Measurements from ENCODE around the gene SH2B2. TPM values are rescaled to one million over a fixed set of nuclear protein-coding genes. Genes with fewer than 3 reads are reported as not detected.

Gene SH2B2
- total RNA-seq (ENCODE audit: insufficient read depth, low replicate concordance), result 0.96 TPM

DNA sequence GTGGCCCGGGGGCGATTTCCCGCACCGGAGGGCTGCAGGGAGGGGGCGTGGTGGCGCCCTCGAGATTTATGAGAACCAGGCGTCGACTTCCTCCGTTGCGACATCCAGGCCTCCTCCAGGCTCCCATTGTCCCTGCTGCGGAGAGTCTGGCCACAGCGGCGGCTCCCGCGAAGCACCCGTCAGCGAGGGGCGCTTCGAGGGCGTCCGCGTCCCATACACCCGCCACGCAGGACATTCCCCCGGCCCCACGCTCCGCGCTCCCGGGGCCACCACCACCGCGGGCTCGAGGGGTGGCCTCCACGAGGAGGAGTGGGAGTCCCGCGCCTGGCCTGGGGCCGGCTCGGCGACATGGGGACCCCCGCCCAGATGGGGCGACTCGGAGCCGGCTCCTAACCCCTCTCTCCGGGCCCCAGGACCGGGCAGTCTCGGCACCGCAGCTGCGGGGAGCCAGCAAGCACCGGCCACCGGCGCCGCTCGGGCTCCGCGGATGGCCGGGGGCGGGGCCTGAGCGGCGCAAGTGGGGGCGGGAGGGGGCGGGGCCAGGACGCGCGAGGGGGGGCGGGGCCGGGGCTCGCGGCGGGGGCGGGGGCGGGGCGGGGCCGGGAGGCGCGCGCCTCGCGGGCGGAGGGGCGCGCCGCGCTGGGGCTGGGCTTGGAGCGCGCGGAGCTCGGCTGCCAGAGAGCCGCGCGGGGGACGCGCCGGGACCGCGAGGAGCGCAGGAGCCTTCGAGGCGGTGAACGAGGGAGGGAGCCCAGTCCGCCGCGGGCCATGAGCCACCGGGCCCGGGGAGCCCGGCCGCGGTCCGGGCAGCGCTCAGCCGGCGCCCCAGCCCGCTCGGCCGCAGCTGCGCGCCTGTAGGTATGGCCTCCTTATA is at the start of gene SH2B2:
Gene SH2B2 (plus strand): TSS at position 632 of the 874 bp plus-strand sequence. CDS start 13,683 bp downstream, outside the sequence.
- DNase-seq (ENCODE audit: low spot score), result peak; percentile 67

DNA sequence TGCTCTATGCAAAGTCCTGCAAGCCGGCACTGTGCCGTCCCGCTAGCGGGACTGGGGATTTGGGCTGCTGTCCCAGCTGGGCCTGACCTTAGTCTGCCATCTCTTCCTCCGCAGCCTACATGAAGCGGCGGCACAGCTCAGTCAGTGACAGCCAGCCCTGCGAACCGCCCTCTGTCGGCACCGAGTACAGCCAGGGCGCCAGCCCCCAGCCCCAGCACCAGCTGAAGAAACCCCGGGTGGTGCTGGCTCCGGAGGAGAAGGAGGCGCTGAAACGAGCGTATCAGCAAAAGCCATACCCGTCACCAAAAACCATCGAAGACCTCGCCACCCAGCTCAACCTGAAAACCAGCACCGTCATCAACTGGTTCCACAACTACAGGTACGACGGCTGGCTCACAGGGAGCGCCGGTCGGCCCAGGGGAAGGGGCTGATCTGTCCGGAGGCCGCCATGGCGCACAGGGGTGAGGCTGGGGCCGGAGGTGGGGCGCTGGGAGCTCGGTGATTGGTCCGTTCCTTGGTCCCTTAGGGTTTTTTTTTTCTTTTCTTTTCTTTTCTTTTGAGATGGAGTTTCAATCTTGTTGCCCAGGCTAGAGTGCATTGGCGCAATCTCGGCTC is 47.4 kb upstream of the SH2B2 start:
- no peak for DNase-seq (ENCODE audit: low spot score)

DNA sequence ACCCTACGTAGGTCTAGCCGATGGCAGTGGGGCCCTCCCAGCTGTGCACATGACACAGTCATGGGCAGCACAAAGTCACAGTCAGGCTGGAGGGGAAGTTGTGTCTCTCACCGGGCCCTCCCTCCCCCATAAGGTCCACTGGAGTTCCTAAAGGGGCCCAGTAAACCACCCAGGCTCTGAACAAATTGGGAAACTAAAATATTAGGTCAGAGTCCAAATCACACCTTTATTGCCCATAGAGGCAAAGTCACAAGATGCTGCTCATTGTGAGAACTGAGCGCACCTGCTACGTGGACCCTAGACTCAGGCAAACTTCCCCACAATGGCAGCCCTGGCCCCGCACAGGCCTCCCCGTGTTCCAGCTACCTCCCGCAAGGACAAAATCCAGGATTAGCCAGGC is 45.2 kb upstream of the SH2B2 start:
- DNase-seq (ENCODE audit: low spot score), result no peak

DNA sequence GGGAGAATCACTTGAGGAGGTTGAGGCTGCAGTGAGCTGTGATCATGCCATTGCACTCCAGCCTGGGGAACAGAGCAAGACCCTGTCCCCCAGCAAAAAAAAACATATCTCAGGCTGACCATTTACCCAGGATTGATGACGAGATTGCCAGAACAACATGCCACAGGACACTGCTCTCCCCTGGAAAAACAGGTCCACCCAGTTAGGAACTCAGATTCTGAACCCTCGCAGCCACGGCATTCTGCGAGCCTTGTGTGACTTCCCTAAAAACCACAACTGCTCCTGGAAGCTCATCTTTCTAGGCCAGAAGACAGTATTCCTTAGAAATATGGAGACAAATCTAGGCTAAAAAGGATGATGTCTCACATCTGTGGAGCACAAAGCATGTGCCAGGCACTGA is 42.1 kb upstream of the SH2B2 start:
- DNase-seq (ENCODE audit: low spot score), result no peak

DNA sequence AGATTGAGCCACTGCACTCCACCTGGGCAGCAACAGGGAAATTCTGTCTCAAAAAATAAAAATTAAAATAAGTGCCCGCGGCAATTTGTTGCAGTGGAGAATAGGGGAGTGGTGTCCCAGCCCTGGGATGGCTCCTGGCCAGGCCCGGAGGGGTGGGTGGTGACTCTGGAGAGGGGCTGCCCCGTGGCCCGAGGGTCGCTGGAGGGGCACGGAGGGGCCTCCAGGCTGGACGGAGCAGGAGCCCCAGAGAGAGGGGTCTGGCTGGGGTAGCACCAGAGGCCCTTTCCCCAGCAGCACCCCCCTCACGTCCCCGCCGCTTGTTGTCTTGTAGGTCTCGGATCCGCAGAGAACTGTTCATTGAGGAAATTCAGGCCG is 38.6 kb upstream of the SH2B2 start:
- no peak for DNase-seq (ENCODE audit: low spot score)

DNA sequence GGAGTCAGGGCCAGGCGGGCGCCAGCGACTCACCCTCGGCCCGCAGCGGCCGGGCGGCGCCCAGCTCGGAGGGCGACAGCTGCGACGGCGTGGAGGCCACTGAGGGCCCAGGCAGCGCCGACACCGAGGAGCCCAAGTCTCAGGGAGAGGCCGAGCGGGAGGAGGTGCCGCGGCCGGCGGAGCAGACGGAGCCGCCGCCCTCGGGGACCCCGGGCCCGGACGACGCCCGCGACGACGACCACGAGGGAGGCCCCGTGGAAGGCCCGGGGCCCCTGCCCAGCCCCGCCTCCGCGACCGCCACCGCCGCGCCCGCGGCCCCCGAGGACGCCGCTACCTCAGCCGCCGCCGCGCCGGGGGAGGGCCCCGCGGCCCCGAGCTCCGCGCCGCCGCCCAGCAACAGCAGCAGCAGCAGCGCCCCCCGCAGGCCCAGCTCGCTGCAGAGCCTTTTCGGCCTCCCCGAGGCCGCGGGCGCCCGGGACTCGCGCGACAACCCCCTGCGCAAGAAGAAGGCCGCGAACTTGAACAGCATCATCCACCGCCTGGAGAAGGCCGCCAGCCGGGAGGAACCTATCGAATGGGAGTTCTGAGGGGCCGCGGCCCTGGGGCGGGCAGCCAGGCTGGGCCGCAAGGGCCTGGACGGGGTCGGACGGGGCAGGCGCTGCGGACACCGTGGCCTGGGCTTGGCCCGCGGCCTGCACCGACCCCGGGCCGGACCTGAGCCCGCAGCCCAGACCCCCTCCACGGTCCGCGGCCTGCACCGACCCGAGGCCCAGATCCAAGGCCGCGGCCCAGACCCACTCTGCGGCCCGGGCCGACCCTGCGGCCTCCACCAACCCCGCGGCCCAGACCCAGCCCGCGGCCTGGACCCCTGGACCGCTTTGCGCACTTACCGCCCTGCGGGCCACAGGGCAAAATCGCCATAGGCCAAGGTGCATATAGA is 37.9 kb upstream of the SH2B2 start:
- DNase-seq (ENCODE audit: low spot score), result no peak

DNA sequence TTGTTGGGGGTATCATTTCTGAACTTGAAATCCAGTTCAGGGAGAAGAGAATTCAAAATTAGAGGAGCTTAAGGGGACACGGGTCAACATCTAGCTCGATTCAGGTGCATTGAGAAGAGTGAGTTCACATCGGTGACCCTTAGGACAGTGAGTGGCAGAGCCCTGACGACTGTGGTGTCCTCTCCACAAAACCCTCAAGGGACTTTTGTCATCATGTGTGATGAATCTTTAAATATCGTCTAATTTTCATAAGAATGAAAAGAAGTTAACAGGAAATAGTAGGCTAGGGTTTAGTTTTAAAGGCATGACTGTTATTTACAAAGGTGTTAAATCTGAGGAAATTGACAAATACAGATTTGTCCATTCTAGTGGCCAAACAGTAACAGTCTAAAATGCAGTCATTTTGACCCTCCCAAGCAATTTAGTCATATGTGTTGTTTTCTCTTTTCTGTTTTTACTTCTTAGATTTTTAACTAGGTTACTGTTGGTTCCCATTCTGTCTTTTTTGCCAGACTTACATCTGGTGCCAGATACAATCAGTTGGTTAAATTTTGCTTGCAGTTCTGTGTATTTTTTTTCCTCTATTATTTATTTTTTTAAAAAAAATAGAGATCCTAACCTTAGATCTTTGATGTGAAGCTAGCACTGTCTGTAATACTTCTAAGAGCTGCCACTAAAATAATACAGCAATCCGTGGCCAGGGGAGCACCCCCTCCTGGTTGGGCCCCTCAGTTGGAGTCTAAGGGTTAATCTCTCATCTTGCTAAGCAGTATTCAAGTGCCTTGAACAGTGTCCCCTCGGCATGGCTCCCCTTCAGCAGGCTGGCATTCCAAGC is 34.9 kb upstream of the SH2B2 start:
- no peak for DNase-seq (ENCODE audit: low spot score)

DNA sequence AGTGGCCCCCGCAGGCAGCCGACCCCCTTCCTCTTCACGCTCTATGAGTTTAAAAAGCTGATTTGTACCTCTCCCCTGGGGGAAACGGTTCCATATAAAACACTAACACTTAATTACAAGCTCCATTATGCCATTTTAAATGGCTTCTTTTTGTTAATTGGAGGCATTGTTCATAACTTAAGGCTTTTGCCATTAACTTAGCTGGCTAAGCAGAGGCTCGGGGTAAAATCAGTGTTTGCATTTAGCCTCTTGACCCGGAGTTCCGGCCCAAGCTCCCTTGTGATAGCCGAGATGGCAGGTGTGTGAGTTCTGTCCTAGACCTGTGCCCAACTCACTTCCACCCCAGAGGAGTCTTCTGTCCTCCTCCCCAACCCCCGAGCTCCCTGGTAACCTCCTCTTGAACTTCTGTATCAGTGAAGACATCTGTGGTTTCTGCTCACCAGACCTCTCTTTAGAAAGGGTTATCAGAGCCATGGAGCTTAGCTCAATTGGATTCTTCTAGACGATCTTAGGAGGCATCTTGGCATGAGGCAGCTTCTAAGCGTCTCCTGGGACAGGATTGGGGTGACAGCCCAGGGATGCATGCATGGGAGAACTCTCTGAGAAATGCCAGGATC is 34.2 kb upstream of the SH2B2 start:
- no peak for DNase-seq (ENCODE audit: low spot score)

DNA sequence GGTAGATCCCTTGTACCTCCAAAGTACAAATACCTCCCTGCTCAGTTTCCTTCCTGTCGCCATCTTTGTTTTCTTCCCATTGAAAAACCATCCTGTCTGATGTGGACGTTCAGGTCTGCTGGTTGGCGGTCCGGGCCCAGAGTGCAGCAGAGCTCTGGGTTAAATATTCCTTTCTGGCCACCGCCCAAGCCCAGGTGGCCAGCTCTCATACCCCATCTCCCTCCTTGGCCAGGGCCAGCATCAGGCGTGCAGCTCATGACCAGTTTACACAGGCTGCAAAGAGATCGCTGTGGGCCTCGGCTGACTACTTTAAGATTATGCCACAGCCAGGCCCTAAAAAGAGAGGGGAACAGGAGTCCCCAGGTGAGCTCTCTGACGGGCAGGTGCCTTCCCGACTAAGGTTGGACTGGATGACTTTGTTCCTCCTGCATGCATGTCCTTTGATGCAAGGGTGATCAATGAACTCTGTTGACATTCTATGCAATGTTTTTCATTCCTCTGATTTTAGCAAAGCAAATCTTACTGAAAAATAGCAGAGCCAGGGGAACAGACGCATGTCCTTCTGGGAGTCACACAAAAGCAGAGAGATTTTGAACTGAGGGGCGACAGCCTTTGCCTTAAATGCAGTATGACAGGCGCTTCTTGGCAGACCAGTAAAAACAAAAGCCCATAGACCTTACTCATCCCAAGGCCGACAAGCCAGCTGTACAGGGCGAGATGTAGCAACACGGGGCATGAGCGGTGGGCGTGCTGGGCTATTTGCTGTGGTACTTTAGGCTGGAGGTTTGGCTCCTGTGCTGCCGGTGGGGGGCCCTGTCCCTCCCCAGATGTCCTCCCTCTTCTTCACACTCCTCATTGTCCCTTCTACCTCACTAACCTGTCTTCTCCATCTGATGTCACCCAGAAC is 33.3 kb upstream of the SH2B2 start:
- DNase-seq (ENCODE audit: low spot score), result no peak

DNA sequence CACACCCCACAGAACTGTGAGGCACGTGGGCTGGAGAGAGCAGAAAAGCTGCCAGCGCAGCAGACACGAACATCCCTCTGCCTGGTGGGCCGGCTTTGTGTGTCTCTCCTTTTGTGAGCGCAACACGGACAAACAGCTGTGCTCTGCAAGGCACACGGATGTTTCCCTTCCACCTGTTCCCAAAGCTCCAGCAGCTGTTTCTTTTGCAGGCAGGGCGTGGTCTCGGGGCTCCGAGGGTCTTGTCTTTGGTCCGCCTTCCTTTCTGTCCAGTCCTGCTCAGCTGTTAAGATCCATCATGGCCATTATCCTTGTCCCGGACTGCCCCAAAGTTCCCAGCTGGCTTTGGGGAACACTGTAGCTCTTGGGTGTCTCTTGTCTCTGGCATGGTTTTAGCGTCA is 32.7 kb upstream of the SH2B2 start:
- DNase-seq (ENCODE audit: low spot score), result no peak

DNA sequence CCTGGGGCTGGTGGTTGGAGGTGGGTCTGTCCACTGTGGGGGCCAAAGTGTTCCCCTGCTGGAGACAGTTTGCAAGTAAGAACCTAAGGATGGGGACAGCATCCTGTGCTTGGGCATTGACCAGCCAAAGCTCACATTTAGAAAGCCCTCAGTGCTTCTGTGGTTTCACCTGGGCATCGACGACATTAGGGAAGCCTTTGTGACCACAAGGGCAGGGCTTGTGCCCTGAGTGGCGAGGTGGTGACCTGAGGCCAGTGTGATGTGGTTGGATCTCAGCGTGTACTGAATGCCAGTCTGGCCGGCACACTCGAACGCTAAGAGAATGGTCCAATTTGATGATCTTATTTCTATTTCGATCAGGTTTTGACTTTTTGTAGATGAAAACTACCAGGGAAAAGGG is 32.1 kb upstream of the SH2B2 start:
- no peak for DNase-seq (ENCODE audit: low spot score)

DNA sequence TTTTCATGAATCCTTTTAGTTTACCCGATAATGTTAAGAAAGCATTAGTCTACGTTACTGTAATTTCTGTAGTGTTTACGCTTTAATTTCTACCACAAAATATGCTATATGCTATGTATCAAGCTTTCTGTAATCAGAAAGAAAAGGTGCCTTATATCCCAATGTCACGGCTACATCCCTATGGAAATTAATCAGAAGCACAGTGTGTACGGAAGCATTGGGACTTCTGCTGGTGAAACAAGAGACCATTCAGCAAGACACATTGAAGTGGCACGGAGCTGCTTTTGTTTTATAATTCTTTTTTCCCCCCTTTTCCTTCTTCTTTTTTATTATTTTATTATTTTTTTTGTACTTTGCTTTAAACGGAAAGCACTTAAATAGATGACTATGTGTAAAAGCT is 31.2 kb upstream of the SH2B2 start:
- no peak for DNase-seq (ENCODE audit: low spot score)

DNA sequence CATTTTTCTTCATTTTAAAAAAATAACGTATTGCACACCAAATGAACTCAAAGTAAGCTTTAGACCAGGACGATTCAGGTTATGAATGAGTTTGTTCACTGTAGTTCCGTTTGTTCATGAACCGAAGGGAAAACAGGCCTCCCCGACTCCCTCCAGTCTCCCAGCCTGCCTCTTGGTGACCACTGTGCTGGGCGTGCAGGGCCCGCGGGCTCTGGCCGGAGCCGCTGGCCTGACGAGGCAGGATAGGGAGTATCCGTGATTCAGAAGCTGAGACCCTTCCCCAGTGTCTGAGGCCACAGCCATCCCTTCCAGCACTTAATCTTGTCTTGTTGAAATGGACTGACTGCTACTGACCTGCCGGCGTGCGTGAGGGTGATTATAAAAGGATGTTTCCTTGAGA is 30.8 kb upstream of the SH2B2 start:
- DNase-seq (ENCODE audit: low spot score), result no peak

DNA sequence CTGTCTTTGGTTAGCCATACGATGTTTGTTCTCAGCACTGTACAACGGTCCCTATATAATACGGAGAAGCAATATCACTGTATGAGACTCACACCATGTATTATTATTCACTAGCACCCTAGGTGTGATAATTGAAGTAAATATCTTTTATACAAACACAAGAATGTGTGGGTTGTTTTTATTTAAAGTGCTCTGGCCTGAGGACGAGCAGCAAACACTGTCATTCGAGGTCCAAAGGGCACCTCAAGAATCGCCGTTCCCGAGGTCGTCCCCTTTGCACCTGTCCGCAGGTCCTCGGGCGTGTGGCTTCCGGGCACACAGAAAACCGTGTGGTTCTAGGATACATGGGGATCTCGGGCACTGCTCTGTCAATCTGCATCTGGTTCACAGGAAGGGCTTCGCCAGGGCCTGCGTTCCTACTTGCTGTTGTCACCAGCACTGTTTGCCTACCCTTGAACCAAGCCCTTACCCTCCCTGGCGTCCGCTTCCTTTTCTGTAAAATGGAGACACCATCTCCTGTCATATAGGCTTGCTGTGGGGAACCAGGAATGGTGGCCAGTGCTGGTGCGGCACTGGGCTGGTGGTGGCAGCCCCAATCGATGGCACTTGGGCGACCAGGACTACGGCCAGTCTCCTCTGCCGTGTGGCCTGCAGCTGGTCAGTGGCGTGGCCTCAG is 28.5 kb upstream of the SH2B2 start:
- DNase-seq (ENCODE audit: low spot score), result no peak

DNA sequence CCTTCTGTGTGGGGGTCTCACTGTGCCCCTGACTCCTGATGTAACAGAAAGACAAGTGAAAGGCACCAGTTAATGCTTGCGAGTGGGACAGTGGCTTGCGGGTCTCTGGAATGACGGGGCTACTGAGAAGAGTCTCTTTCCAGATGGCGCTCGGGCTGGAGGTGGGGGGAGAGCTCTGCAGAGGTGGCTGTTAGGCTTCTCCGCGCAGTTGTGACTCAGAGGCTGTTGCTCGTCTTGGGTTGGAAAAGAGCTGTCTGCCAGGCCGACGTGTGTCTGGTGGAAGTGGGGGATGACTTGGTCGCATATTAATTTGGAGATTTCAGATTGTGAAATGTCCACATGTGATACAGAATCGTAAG is 27.9 kb upstream of the SH2B2 start:
- no peak for DNase-seq (ENCODE audit: low spot score)

DNA sequence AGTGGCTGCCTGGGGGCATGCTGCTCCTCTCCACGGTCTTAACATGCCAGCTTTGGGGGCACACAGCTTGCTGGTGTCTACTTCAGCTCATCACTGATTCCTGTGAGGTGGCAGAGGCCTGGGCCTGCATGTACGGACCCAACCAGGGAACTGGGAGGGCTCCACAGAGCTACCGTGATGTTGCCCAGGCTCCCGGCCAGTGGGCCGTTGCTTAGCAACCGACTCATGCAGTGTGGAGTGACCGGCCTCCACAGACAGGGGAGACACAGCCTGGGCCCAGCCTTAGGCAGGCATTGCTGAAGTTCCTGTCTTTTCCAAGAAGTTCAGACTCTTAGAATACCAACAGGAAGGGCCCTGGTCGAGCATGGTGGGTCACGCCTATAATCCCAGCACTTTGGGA is 25.8 kb upstream of the SH2B2 start:
- DNase-seq (ENCODE audit: low spot score), result peak; percentile 83

DNA sequence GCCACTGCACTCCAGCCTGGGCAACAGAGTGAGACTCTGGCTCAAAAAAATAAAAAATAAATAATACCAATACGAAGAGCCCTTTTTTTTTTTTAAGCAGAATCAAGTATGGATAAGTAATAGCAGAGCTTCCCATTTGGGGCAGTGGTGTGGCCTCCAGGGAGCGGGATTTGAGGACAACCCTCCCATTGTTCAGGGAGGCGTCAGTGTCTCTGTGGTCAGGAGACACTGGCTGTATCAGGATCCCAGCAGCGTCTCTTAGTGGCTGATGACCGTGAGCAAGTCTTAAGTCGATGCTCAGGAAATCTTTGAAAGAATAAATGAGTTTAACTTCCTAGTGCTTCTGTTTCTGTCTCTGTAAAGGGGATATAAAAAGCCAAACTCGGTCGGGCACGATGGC is 25.2 kb upstream of the SH2B2 start:
- DNase-seq (ENCODE audit: low spot score), result no peak

DNA sequence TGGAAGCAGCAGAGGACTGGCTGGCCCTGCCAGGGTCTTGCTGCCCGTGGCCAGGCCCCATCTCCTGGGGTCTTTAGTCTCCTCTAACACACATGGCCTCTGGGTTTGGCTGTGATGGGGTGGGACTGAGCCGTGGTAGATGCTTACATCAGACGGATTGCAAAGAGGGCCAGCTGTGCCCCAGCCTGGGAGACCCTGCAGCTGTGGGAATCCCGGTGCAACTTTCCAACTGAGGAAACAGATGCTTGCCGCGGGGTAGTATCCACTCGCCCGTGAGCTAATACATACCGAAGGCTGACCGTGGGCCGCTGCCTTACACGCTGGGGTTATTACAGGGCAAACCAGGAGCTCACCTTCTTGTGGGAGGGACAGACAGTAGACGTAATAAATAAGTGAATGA is 24.1 kb upstream of the SH2B2 start:
- DNase-seq (ENCODE audit: low spot score), result no peak

DNA sequence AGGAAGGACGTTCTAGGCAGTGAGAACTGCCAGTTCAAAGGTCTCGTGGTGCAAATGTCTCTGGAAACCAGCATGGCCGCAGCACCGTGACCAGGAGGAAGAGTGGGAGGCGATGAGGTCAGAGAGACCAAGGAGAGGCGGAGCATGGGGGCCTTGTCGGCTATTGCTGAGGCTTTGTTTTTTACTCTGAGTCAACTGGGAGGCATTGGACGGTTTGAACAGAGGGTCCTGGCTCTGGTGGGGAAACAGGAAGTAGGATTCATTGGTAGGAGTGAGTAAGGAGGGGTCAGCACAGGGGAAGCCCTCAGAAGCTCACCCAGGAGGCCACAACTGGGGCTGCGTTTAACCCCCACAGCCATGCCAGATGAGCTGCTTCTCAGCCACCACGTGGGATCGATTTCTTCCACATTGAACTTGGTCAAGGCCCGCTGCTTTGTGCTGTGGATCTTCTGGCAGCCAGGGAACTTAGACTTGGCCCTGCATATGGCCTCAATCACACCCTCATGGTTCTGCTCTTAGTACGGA is 22.2 kb upstream of the SH2B2 start:
- no peak for DNase-seq (ENCODE audit: low spot score)
